ENCODE results near the gene KIF16B. TPM values are rescaled to one million over a fixed set of nuclear protein-coding genes. Genes with fewer than 3 reads are reported as not detected.

Gene KIF16B
- total and polyA plus RNA-seq, 2 experiments from 2014 or later, result 6.5 to 11.1 TPM

DNA sequence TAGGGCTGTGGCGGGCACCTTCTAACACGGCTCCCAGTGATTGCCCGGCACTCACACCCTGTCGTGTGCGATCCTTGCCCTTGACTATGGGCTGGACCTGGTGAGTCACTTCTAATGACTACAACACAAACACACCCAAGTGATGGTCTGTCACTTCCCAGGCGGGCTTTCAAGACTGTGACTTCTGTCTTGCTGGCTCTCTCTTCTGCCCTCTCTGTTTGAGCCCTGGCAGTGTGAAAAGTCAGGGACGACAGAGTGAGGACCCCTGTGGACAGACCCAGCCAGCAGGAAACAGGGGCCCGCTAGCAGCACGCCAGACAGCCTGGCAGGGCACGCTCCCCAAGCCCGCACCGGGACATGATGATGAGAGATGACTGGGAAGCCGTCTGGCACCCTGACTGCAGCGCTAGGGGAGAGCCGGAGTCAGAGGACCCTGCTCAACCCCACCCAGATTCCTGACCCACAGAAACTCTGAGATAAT lies 43.0 kb downstream of the KIF16B start (continued):
- TF ChIP-seq CREB1 (CRISPR knock-in tag; IDR thresholded peaks at IDR 0.05; ENCODE audit: low read depth) (no peak), POLR2AphosphoS5 (IDR thresholded peaks at IDR 0.05; ENCODE audit: low read depth) (no peak)
- TF ChIP-seq, protein P1, sequence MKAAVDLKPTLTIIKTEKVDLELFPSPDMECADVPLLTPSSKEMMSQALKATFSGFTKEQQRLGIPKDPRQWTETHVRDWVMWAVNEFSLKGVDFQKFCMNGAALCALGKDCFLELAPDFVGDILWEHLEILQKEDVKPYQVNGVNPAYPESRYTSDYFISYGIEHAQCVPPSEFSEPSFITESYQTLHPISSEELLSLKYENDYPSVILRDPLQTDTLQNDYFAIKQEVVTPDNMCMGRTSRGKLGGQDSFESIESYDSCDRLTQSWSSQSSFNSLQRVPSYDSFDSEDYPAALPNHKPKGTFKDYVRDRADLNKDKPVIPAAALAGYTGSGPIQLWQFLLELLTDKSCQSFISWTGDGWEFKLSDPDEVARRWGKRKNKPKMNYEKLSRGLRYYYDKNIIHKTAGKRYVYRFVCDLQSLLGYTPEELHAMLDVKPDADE (IDR thresholded peaks at IDR 0.05), result no peak

- Histone ChIP-seq H3K36me3 (ENCODE audit: insufficient read depth) (no peaks in the 10 kb centered on the region), H3K9me2 (ENCODE audit: insufficient read depth) (no peaks in the 10 kb centered on the region), H3K4me2 (no peak overlapping the region), H3K4me1 (ENCODE audit: insufficient read depth) (peaks cover 28% of the 10 kb centered on the region), H3F3A (replicated peaks; ENCODE audit: low read depth) (no peaks in the 10 kb centered on the region), H3K27me3 (ENCODE audit: insufficient read depth) (no peaks in the 10 kb centered on the region), H2AFZ (no peak overlapping the region), H4K20me1 (replicated peaks; ENCODE audit: insufficient read depth) (no peaks in the 10 kb centered on the region), H3K27ac (ENCODE audit: low read depth) (no peak overlapping the region), H3K79me2 (replicated peaks; ENCODE audit: insufficient read depth) (no peaks in the 10 kb centered on the region), H3K4me3 (no peak overlapping the region)
- Mint-ChIP-seq H3K27me3 (ENCODE audit: insufficient read depth, low read depth, poor library complexity) (peaks cover 1% of the 10 kb centered on the region), H3K36me3 (ENCODE audit: low read depth) (peaks cover 35% of the 10 kb centered on the region; the same call in 2 of the 3 replicates), H3K9me3 (peaks cover 15% of the 10 kb centered on the region; the same call in 2 of the 3 replicates), H3K4me3 (no peak overlapping the region), H3K4me1 (peaks cover 21% of the 10 kb centered on the region), H3K27ac (no peak overlapping the region; the same call in 1 of the 2 replicates)
- ATAC-seq, result no peak
- DNase-seq (ENCODE audit: low spot score), result no peak
- TF ChIP-seq ZNF114 (CRISPR knock-in tag; IDR thresholded peaks at IDR 0.05), result no peak
- TF ChIP-seq EZH2 (IDR thresholded peaks at IDR 0.05; ENCODE audit: low read depth, unreplicated experiment), result no peak
- TF ChIP-seq ZNF331 (CRISPR knock-in tag; IDR thresholded peaks at IDR 0.05; ENCODE audit: low read depth), result no peak
- TF ChIP-seq CTCF (conservative IDR thresholded peaks at IDR 0.05; ENCODE audit: low read depth in 2 of 2), result no peak
- TF ChIP-seq REST (IDR thresholded peaks at IDR 0.05; ENCODE audit: unreplicated experiment), result no peak
- TF ChIP-seq, protein P1 (IDR thresholded peaks at IDR 0.05), result no peak
- no peak for TF ChIP-seq ZNF462 (CRISPR knock-in tag; IDR thresholded peaks at IDR 0.05)
- no peak for TF ChIP-seq EZH2phosphoT487 (IDR thresholded peaks at IDR 0.05; ENCODE audit: unreplicated experiment)
- TF ChIP-seq JUNB (IDR thresholded peaks at IDR 0.05; ENCODE audit: unreplicated experiment), result no peak
These were observed 45.2 kb downstream of the KIF16B start for GRCh38 chr20:16528078-16528477.

Measured in GM23338 (cell line).